ENCODE data around the gene KIAA1671.

KIAA1671 gene

GRCh38 chr22:25016311-25016710, 63.8 kb downstream of the KIAA1671 start:
- no peak for DNase-seq

GRCh38 chr22:25018009-25018408, 65.5 kb downstream of the KIAA1671 start:
- no peak for DNase-seq

GRCh38 chr22:25019427-25020184, 67.1 kb downstream of the KIAA1671 start:
- DNase-seq, result no peak

GRCh38 chr22:25021409-25021808, 68.9 kb downstream of the KIAA1671 start:
- DNase-seq, result no peak

- DNase-seq, result no peak
Observed at GRCh38 chr22:25021976-25022711, 69.6 kb downstream of the KIAA1671 start.

GRCh38 chr22:25023879-25024278, 71.4 kb downstream of the KIAA1671 start:
- no peak for DNase-seq

GRCh38 chr22:25024895-25025294, 72.4 kb downstream of the KIAA1671 start:
- DNase-seq, result no peak

GRCh38 chr22:25025491-25026400, 73.2 kb downstream of the KIAA1671 start:
- no peak for DNase-seq

- DNase-seq, result no peak
Observed at GRCh38 chr22:25027043-25027906, 74.8 kb downstream of the KIAA1671 start.

- no peak for DNase-seq
Observed at GRCh38 chr22:25027959-25028840, 75.7 kb downstream of the KIAA1671 start.

- no peak for DNase-seq
Observed at GRCh38 chr22:25028841-25029141, 76.3 kb downstream of the KIAA1671 start.

- no peak for DNase-seq
Observed at GRCh38 chr22:25029181-25029580, 76.7 kb downstream of the KIAA1671 start.

GRCh38 chr22:25030636-25031035, 78.1 kb downstream of the KIAA1671 start:
- DNase-seq, result no peak

- no peak for DNase-seq
Observed at GRCh38 chr22:25032066-25032465, 79.5 kb downstream of the KIAA1671 start.

- no peak for DNase-seq
Observed at GRCh38 chr22:25035715-25036114, 83.2 kb downstream of the KIAA1671 start.

GRCh38 chr22:25038239-25038638, 85.7 kb downstream of the KIAA1671 start:
- DNase-seq, result no peak

GRCh38 chr22:25038771-25039170, 86.3 kb downstream of the KIAA1671 start:
- no peak for DNase-seq

GRCh38 chr22:25039255-25039654, 86.7 kb downstream of the KIAA1671 start:
- DNase-seq, result no peak

- no peak for DNase-seq
Observed at GRCh38 chr22:25039754-25040153, 87.2 kb downstream of the KIAA1671 start.

- no peak for DNase-seq
Observed at GRCh38 chr22:25045159-25045558, 92.6 kb downstream of the KIAA1671 start.

GRCh38 chr22:25048071-25048470, 95.6 kb downstream of the KIAA1671 start:
- DNase-seq, result no peak

All from CD4-positive, alpha-beta T cell treated with Interleukin-15 for 1 hour (primary cell).